HFF-Myc (cell line): ENCODE data around the gene MARCHF4.

Source experiments
- DNase-seq: peaks from one replicate; pipeline ENCODE4 v3.0.0-alpha.2; 2011; ENCODE audit warnings: low read depth; ENCODE audit errors: extremely low read depth
- H3K4me3 ChIP-seq: replicated peaks from 2 replicates; pipeline ENCODE4 v1.5.1; 2011; ENCODE audit warnings: low read depth, mild to moderate bottlenecking, control low read depth, low read length
- CTCF ChIP-seq: IDR thresholded peaks from 2 replicates; pipeline ENCODE4 v1.5.1; 2012; ENCODE audit warnings: mild to moderate bottlenecking, low read depth, low read length, control low read depth; ENCODE audit errors: missing control alignments

Gene MARCHF4

GRCh38 chr2:216414772-216415319 is 42.6 kb upstream of the MARCHF4 start:
- H3K4me3 ChIP-seq = no peak overlapping the region
- DNase-seq = no peak
- TF ChIP-seq CTCF = no peak

GRCh38 chr2:216413882-216414281 is 41.6 kb upstream of the MARCHF4 start:
- DNase-seq = no peak

GRCh38 chr2:216412022-216412999 is 40.0 kb upstream of the MARCHF4 start, which contains the start of gene SMARCAL1:
TSS of gene SMARCAL1 (plus strand) at chr2:216412484. CDS start at chr2:216414705, 2,221 bp downstream.
- H3K4me3 ChIP-seq = peak within 1 kb of the TSS; percentile 70
- peak; percentile 91 for DNase-seq
- no peak for TF ChIP-seq CTCF

More at GRCh38 chr2:216413882-216414281, 41.6 kb upstream of the MARCHF4 start:
- no peak for TF ChIP-seq CTCF
- no peak overlapping the region for H3K4me3 ChIP-seq

DNA sequence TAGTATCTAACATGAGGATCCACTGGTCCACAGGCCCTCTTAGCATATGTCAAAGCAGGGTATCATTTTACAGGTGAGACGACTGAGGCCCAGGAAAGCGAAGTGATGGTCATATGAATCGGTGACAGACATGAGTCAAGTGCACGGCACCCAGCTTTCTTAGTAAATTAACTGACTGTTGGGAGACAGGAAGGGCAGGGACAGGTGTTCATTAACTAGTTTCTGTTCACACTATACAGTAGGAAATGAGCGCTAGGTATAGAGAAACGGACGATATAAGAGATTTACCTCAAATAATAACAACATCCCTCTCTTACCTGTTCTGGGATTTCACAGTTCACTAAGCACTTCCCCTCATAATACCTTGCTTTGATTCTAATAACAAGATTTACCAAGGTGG is 38.3 kb upstream of the MARCHF4 start:
- TF ChIP-seq CTCF = no peak
- H3K4me3 ChIP-seq = no peak overlapping the region
- DNase-seq = no peak

- DNase-seq = no peak
- no peak for TF ChIP-seq CTCF
These were observed 36.4 kb upstream of the MARCHF4 start for GRCh38 chr2:216408426-216409290.

DNA sequence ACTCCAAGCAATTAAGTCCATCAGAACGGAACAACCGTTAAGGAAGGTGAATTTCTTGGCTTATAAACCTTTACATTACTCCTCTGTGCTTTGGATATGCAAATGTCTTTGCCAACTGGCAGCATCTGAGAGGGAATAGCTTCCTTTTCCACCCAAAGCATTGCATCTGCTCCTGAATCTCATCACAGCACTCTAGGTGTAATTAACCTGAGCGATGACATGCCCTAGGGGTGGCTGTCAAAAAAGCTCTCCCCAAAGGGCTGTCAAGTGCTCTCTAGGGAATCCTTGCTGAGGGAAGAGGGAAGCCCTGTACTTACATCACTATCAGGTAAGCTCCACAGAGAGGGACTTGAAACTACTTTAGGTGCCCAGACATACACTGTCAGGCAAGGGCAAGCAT is 34.5 kb upstream of the MARCHF4 start:
- no peak for TF ChIP-seq CTCF
- H3K4me3 ChIP-seq = no peak overlapping the region
- no peak for DNase-seq

More at GRCh38 chr2:216408426-216409290, 36.4 kb upstream of the MARCHF4 start:
- H3K4me3 ChIP-seq = no peak overlapping the region
